ENCODE measurements around the gene IBA57.

- TF ChIP-seq EZH2 (IDR thresholded peaks at IDR 0.05; ENCODE audit: low read length) (no peak), CTCF (optimal IDR thresholded peaks at IDR 0.05 in 1 of 3, IDR thresholded peaks at IDR 0.05 in 1 of 3, conservative IDR thresholded peaks at IDR 0.05 in 1 of 3; ENCODE audit: extremely low read depth in 1 of 3, insufficient read depth in 2 of 3, low read length in 3 of 3) (no peak)
These were observed 26.1 kb upstream of the IBA57 start for GRCh38 chr1:228139406-228139930.

Data from keratinocyte (primary cell).